CD4-positive, alpha-beta memory T cell (primary cell): ENCODE results near the gene MACO1. TPM values are rescaled to one million over a fixed set of nuclear protein-coding genes. Genes with fewer than 3 reads are reported as not detected.
"Not testable (repeated sequence)": the region's sequence is repeated elsewhere in the genome, so short reads cannot be mapped to it uniquely, and the experiment has no call there.

Source experiments
- CTCF ChIA-PET: fragments of 350-600 bp; sonication (Branson Sonifier 250); formaldehyde crosslinking; loops from one replicate; lab custom pipeline; 2021; ENCODE audit warnings: inconsistent platforms; ENCODE audit not compliant: partially characterized antibody; lab: Charles Lee
- POLR2A ChIA-PET: fragments of 350-600 bp; sonication (Branson Sonifier 250); formaldehyde crosslinking; loops from one replicate; lab custom pipeline; 2021; ENCODE audit not compliant: partially characterized antibody; lab: Charles Lee
- DNase-seq, 5 donors: peaks; one replicate each; pipeline versions ENCODE4 v3.0.0 to v3.0.0-alpha.2; 2020 to 2022; ENCODE audit warnings: mixed read lengths in 1 of 5
- H3K27ac ChIP-seq: one replicate; pipeline ENCODE4 v1.7.0; 2013; ENCODE audit warnings: low read depth, low read length
- H3K27me3 ChIP-seq: 2 replicates; pipeline ENCODE4 v1.7.0; 2013; ENCODE audit warnings: mild to moderate bottlenecking, low read length, moderate library complexity; ENCODE audit not compliant: insufficient read depth
- H3K36me3 ChIP-seq: 2 replicates; pipeline ENCODE4 v1.7.0; 2013; ENCODE audit warnings: mild to moderate bottlenecking, low read length, moderate library complexity; ENCODE audit not compliant: insufficient read depth
- H3K4me1 ChIP-seq: 2 replicates; pipeline ENCODE4 v1.7.0; 2013; ENCODE audit warnings: mild to moderate bottlenecking, low read length, moderate library complexity; ENCODE audit not compliant: insufficient read depth
- H3K4me3 ChIP-seq, 2 donors: one replicate each; pipeline ENCODE4 v1.7.0; 2013; ENCODE audit warnings: low read length in 2 of 2, mild to moderate bottlenecking in 1 of 2
- H3K9me3 ChIP-seq, 2 donors: one replicate each; pipeline ENCODE4 v1.7.0; 2013; ENCODE audit warnings: low read length in 2 of 2, control low read depth in 1 of 2; ENCODE audit not compliant: control insufficient read depth in 1 of 2
- H3K27ac Mint-ChIP-seq, 7 donors: one replicate each; pipeline ENCODE4 v1.8.0; 2020 to 2021; ENCODE audit warnings: mixed read lengths in 7 of 7, mild to moderate bottlenecking in 6 of 7, inconsistent platforms in 3 of 7, moderate library complexity in 3 of 7
- H3K27me3 Mint-ChIP-seq, 2 donors: one replicate each; pipeline ENCODE4 v1.8.0; 2020 to 2021; ENCODE audit warnings: mixed read lengths in 2 of 2
- H3K36me3 Mint-ChIP-seq, 2 donors: one replicate each; pipeline ENCODE4 v1.8.0; 2020 to 2021; ENCODE audit warnings: mixed read lengths in 2 of 2, inconsistent platforms in 1 of 2, mild to moderate bottlenecking in 1 of 2
- H3K4me1 Mint-ChIP-seq, 4 donors: one replicate each; pipeline ENCODE4 v1.8.0; 2020 to 2021; ENCODE audit warnings: mixed read lengths in 4 of 4, mild to moderate bottlenecking in 1 of 4
- H3K4me3 Mint-ChIP-seq, 8 donors: one replicate each; pipeline ENCODE4 v1.8.0; 2020 to 2021; ENCODE audit warnings: mixed read lengths in 8 of 8, mild to moderate bottlenecking in 7 of 8, moderate library complexity in 6 of 8, inconsistent platforms in 3 of 8
- H3K9me3 Mint-ChIP-seq, 8 donors: one replicate each; pipeline ENCODE4 v1.8.0; 2020 to 2021; ENCODE audit warnings: mixed read lengths in 8 of 8, mild to moderate bottlenecking in 5 of 8, inconsistent platforms in 3 of 8, moderate library complexity in 1 of 8
- intact Hi-C: fragments of 100-400 bp; cut with micrococcal nuclease; formaldehyde crosslinking; loops from one replicate; pipeline ENCODE4 v1.15.1; 2023
- polyA plus RNA-seq, 2 donors: library from polyadenylated mRNA; unstranded; fragments of 300-500 nt; fragmentation: Illumina TruSeq; gene quantifications; one replicate each; pipeline ENCODE4 v1.2.3, GENCODE V29; 2021
- total RNA-seq, 2 experiments: library from RNA; stranded (reverse); gene quantifications; one replicate each; pipeline ENCODE4 v1.2.3, GENCODE V29; 2021

MACO1 gene
- total and polyA plus RNA-seq, 4 experiments from 2014 or later, result 3.1 to 20.6 (median 14.5) TPM

DNA sequence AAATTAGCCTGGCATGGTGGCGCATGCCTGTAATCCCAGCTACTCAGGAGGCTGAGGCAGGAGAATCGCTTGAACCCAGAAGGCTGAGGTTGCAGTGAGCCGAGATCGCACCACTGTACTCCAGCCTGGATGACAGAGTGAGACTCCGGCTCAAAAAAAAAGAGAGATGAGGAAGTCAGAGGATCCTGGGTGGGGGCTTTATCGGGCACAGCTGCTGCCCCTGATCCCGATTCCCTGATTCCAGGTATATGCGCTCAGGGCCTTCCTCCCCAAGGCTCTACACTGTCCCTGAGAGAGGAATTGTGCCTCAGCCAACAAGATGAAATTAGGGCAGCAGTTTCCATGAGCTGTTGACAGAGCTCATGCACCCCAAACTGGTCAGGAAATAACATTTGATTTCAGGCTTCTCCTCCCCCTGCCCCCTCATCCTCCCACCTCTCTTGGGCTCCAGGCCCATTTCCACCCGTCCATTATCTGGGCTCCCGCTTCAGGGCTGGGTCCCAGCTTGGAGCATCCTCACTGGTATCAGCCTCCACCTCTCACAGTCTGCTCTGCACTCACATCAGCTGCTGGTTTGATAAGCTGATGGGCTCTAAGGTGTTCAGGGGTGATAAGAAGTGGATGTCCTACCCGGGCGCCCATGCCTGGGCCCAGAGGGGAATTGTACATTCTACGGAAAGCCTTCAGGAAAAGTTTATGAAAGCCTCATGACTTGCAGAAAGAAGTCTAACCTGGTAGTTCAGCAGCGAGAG, 17.6 kb upstream of the MACO1 start:
- H3K27me3 ChIP-seq, H3K4me1 Mint-ChIP-seq, H3K9me3 Mint-ChIP-seq, intact Hi-C loops, H3K4me1 ChIP-seq, H3K36me3 Mint-ChIP-seq, CTCF ChIA-PET, DNase-seq, H3K27ac Mint-ChIP-seq, H3K27me3 Mint-ChIP-seq, H3K4me3 ChIP-seq, H3K36me3 ChIP-seq, POLR2A ChIA-PET, H3K4me3 Mint-ChIP-seq, H3K27ac ChIP-seq, H3K9me3 ChIP-seq: not testable (repeated sequence)

- H3K36me3 Mint-ChIP-seq, H3K4me1 Mint-ChIP-seq, H3K4me1 ChIP-seq, H3K4me3 Mint-ChIP-seq, H3K27me3 ChIP-seq, H3K27me3 Mint-ChIP-seq, CTCF ChIA-PET, intact Hi-C loops, H3K27ac ChIP-seq, H3K4me3 ChIP-seq, H3K9me3 Mint-ChIP-seq, H3K27ac Mint-ChIP-seq, DNase-seq, H3K36me3 ChIP-seq, POLR2A ChIA-PET, H3K9me3 ChIP-seq: not testable (repeated sequence)
These were observed 16.5 kb upstream of the MACO1 start for GRCh38 chr1:25414157-25414556.

DNA sequence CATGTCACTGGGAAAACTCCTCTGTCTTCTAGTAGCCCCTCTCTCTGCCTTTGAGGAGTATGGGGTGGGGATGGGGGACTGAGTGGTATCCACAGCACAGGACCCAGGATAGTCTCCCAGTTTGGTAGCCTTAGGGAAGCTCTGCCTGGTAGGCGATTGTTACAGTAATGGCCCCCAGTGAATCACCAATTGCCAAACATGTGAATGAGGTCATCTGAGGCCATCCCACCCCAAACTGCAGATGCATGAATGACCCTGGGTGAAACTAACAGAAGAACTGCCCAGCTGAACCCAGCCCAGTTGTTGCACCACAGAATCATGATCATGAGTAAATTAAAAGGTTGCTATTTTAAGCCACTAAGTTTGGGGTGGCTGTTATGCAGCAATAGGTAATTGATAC, 16.1 kb upstream of the MACO1 start:
- H3K27me3 ChIP-seq, H3K4me3 ChIP-seq, H3K4me1 Mint-ChIP-seq, H3K4me1 ChIP-seq, H3K27ac Mint-ChIP-seq, POLR2A ChIA-PET, DNase-seq, H3K4me3 Mint-ChIP-seq, H3K36me3 ChIP-seq, H3K36me3 Mint-ChIP-seq, CTCF ChIA-PET, H3K27me3 Mint-ChIP-seq, intact Hi-C loops, H3K9me3 Mint-ChIP-seq, H3K27ac ChIP-seq, H3K9me3 ChIP-seq: not testable (repeated sequence)

GRCh38 chr1:25417280-25417679, 13.4 kb upstream of the MACO1 start:
- POLR2A ChIA-PET, H3K36me3 Mint-ChIP-seq, H3K4me3 Mint-ChIP-seq, H3K27me3 Mint-ChIP-seq, H3K27me3 ChIP-seq, DNase-seq, intact Hi-C loops, H3K9me3 ChIP-seq, H3K9me3 Mint-ChIP-seq, H3K27ac ChIP-seq, H3K4me1 Mint-ChIP-seq, H3K27ac Mint-ChIP-seq, H3K4me3 ChIP-seq, H3K36me3 ChIP-seq, H3K4me1 ChIP-seq, CTCF ChIA-PET: not testable (repeated sequence)

GRCh38 chr1:25419339-25419738, 11.4 kb upstream of the MACO1 start:
- H3K27ac Mint-ChIP-seq, H3K4me1 Mint-ChIP-seq, POLR2A ChIA-PET, H3K4me1 ChIP-seq, CTCF ChIA-PET, H3K27me3 ChIP-seq, H3K36me3 ChIP-seq, H3K4me3 Mint-ChIP-seq, H3K36me3 Mint-ChIP-seq, H3K9me3 Mint-ChIP-seq, H3K4me3 ChIP-seq, DNase-seq, H3K9me3 ChIP-seq, H3K27ac ChIP-seq, H3K27me3 Mint-ChIP-seq, intact Hi-C loops: not testable (repeated sequence)

DNA sequence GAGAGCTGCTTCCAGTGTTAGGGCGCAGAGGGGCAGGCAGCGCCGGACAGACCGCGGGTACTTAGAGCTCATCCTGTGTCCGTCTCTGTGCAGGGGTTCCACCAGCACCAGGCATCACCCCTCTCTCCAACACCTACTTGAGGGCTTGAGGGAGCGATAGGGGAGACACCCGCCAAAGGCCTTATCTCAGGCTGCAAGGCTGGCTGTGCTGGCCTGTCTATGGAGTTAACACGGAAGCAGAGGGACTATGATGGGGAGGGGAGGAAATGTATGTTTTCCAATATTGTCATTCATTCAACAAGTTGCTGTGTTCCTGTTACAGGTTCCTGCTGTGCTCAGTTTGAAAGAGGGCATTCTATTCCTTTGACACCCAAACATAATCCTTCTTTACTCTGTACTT, 10.0 kb upstream of the MACO1 start, which contains the start of gene RHCE:
RHCE (minus strand) TSS at position 111 of the 400 bp plus-strand sequence; CDS start at position 72, 39 bp downstream.
- H3K4me3 ChIP-seq, intact Hi-C loops, H3K9me3 ChIP-seq, H3K4me1 ChIP-seq, H3K27ac Mint-ChIP-seq, H3K4me1 Mint-ChIP-seq, H3K4me3 Mint-ChIP-seq, H3K27me3 Mint-ChIP-seq, DNase-seq, H3K9me3 Mint-ChIP-seq, POLR2A ChIA-PET, H3K36me3 ChIP-seq, H3K27me3 ChIP-seq, H3K27ac ChIP-seq, H3K36me3 Mint-ChIP-seq: not testable (repeated sequence)
- CTCF ChIA-PET, result interaction anchor here (0.6 kb wide), 1 partner anchor 164 kb away, joined by 5 read pairs; no protein-coding TSS in a partner anchor

DNA sequence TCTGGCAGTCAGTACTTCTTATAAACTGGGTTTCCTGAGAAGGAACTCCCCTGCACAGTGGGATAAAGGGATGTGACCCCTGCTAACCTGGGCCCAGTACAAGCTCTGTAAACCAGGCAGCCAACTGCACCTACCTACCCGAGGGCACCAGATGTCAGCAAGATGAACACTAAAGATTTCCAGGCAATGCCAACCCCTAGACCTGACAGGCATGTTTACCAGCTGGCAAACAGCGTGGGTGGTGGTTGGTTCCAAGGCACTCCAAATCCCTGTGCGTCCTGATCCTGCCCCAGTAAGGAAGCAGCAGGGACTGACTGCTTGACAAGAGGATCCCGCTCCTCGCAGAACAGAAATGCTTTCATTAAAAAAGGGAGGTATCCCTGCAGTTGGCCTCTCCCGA, 7.5 kb upstream of the MACO1 start:
- DNase-seq, H3K4me3 Mint-ChIP-seq, H3K27ac ChIP-seq, H3K27me3 Mint-ChIP-seq, H3K4me1 Mint-ChIP-seq, POLR2A ChIA-PET, CTCF ChIA-PET, H3K9me3 ChIP-seq, H3K4me3 ChIP-seq, H3K36me3 Mint-ChIP-seq, H3K36me3 ChIP-seq, H3K9me3 Mint-ChIP-seq, H3K27me3 ChIP-seq, H3K4me1 ChIP-seq, intact Hi-C loops, H3K27ac Mint-ChIP-seq: not testable (repeated sequence)
